DND-41 (cell line): ENCODE results near the gene KRTAP10-5.

Experiments used
- EZH2 ChIP-seq: IDR thresholded peaks from 3 replicates; pipeline ENCODE4 v1.6.1; 2012; ENCODE audit warnings: borderline replicate concordance, low read depth, mild to moderate bottlenecking, moderate library complexity, low read length, inconsistent platforms; ENCODE audit not compliant: severe bottlenecking
- TF ChIP-seq, protein P1 (sequence below): IDR thresholded peaks from 2 replicates; pipeline ENCODE4 v1.5.1; 2012; ENCODE audit warnings: borderline replicate concordance, low read length, moderate library complexity, mild to moderate bottlenecking; ENCODE audit not compliant: poor library complexity, severe bottlenecking; ENCODE audit errors: extremely low read depth

- TF ChIP-seq, protein P1, sequence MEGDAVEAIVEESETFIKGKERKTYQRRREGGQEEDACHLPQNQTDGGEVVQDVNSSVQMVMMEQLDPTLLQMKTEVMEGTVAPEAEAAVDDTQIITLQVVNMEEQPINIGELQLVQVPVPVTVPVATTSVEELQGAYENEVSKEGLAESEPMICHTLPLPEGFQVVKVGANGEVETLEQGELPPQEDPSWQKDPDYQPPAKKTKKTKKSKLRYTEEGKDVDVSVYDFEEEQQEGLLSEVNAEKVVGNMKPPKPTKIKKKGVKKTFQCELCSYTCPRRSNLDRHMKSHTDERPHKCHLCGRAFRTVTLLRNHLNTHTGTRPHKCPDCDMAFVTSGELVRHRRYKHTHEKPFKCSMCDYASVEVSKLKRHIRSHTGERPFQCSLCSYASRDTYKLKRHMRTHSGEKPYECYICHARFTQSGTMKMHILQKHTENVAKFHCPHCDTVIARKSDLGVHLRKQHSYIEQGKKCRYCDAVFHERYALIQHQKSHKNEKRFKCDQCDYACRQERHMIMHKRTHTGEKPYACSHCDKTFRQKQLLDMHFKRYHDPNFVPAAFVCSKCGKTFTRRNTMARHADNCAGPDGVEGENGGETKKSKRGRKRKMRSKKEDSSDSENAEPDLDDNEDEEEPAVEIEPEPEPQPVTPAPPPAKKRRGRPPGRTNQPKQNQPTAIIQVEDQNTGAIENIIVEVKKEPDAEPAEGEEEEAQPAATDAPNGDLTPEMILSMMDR, result no peak
- TF ChIP-seq EZH2, result no peak
These were observed 22.7 kb downstream of the KRTAP10-5 start for GRCh38 chr21:44557491-44558328.
